GM23248 (cell line): ENCODE data around the gene STK17B. TPM values are rescaled to one million over a fixed set of nuclear protein-coding genes. Genes with fewer than 3 reads are reported as not detected.

Experiments used
- DNase-seq: peaks from one replicate; pipeline ENCODE4 v3.0.0-alpha.2; 2015
- H2AFZ ChIP-seq: fragments of 200-600 bp; sonication (generic); 2 replicates; pipeline ENCODE4 v1.6.1; 2016; ENCODE audit warnings: antibody characterized with exemption
- H3F3A ChIP-seq: fragments of 200-600 bp; sonication (generic); 2 replicates; pipeline ENCODE4 v1.6.1; 2016; ENCODE audit warnings: mild to moderate bottlenecking, antibody characterized with exemption, mixed run types; ENCODE audit not compliant: insufficient read depth
- H3K27ac ChIP-seq: fragments of 200-600 bp; sonication (generic); 2 replicates; pipeline ENCODE4 v1.5.1; 2016; ENCODE audit warnings: mild to moderate bottlenecking
- H3K27me3 ChIP-seq: fragments of 200-600 bp; sonication (generic); replicated peaks from 2 replicates; pipeline ENCODE4 v1.6.1; 2016; ENCODE audit warnings: mild to moderate bottlenecking; ENCODE audit not compliant: insufficient read depth
- H3K36me3 ChIP-seq: fragments of 200-600 bp; sonication (generic); 2 replicates; pipeline ENCODE4 v1.6.1; 2016; ENCODE audit warnings: low read depth, mild to moderate bottlenecking
- H3K4me1 ChIP-seq: fragments of 200-600 bp; sonication (generic); 2 replicates; pipeline ENCODE4 v1.6.1; 2016; ENCODE audit warnings: mild to moderate bottlenecking; ENCODE audit not compliant: insufficient read depth
- H3K4me2 ChIP-seq: fragments of 200-600 bp; sonication (generic); one replicate; pipeline ENCODE4 v1.6.1; 2016; ENCODE audit warnings: mild to moderate bottlenecking; ENCODE audit not compliant: unreplicated experiment
- H3K4me3 ChIP-seq: fragments of 200-600 bp; sonication (generic); 2 replicates; pipeline ENCODE4 v1.5.1; 2016; ENCODE audit warnings: mild to moderate bottlenecking
- H3K79me2 ChIP-seq: fragments of 200-600 bp; sonication (generic); 2 replicates; pipeline ENCODE4 v1.6.1; 2016; ENCODE audit warnings: mild to moderate bottlenecking; ENCODE audit not compliant: insufficient read depth
- H3K9ac ChIP-seq: fragments of 200-600 bp; sonication (generic); 2 replicates; pipeline ENCODE4 v1.6.1; 2016; ENCODE audit warnings: mild to moderate bottlenecking
- H3K9me2 ChIP-seq: fragments of 200-600 bp; sonication (generic); 2 replicates; pipeline ENCODE4 v1.6.1; 2016; ENCODE audit warnings: mixed run types, mild to moderate bottlenecking, moderate library complexity; ENCODE audit not compliant: insufficient read depth
- H3K9me3 ChIP-seq: fragments of 200-600 bp; sonication (generic); one replicate; pipeline ENCODE4 v1.6.1; 2017; ENCODE audit warnings: low read depth
- H4K20me1 ChIP-seq: fragments of 200-600 bp; sonication (generic); 2 replicates; pipeline ENCODE4 v1.6.0; 2016; ENCODE audit not compliant: insufficient read depth
- EZH2 ChIP-seq: fragments of 200-600 bp; sonication (generic); IDR thresholded peaks from 2 replicates; pipeline ENCODE4 v1.6.1; 2018; ENCODE audit warnings: antibody characterized with exemption, mild to moderate bottlenecking; ENCODE audit not compliant: insufficient read depth, poor library complexity, severe bottlenecking
- EZH2phosphoT487 ChIP-seq: fragments of 200-600 bp; sonication (generic); IDR thresholded peaks from 2 replicates; pipeline ENCODE4 v1.6.1; 2018; ENCODE audit warnings: antibody characterized with exemption, moderate library complexity, mild to moderate bottlenecking, low read depth; ENCODE audit not compliant: insufficient read depth
- WGBS, 2 experiments: methylation state at CpG; one replicate each; pipeline ENCODE4 v1.1.6; 2015 to 2017; ENCODE audit warnings: low lambda C conversion rate in 2 of 2, low coverage in 1 of 2; ENCODE audit errors: missing lambda C conversion rate in 2 of 2; 5-methylcytosine and 5-hydroxymethylcytosine counted together
- in situ Hi-C: fragments of 300-500 bp; cut with MboI; formaldehyde crosslinking; loops from 2 replicates; pipeline ENCODE4 v1.15.0; 2020
- polyA plus RNA-seq: library from polyadenylated mRNA; unstranded; fragments of >200 nt; fragmentation: Nextera tagmentation; extraction: Ambion mirVana; gene quantifications from 2 replicates; pipeline ENCODE4 v1.2.1, GENCODE V29; 2016
- total RNA-seq: library from RNA; depleted of rRNA; stranded (reverse); fragments of >200 nt; shearing (Covaris generic); gene quantifications from 2 replicates; pipeline ENCODE4 v1.2.3, GENCODE V29; 2014

STK17B gene
- total and polyA plus RNA-seq, 2 experiments from 2014 or later: 13.7 to 23.6 TPM

GRCh38 chr2:196206804-196207203 lies 35.4 kb upstream of the STK17B start:
- Histone ChIP-seq H2AFZ (no peak overlapping the region), H3K27me3 (no peaks in the 10 kb centered on the region), H3K4me2 (no peak overlapping the region), H3K4me1 (no peaks in the 10 kb centered on the region), H3K9ac (no peak overlapping the region), H3F3A (no peaks in the 10 kb centered on the region), H3K79me2 (no peaks in the 10 kb centered on the region), H3K4me3 (no peak overlapping the region), H3K9me3 (no peaks in the 10 kb centered on the region), H4K20me1 (no peaks in the 10 kb centered on the region), H3K9me2 (no peaks in the 10 kb centered on the region), H3K27ac (no peak overlapping the region), H3K36me3 (no peaks in the 10 kb centered on the region)
- no peak for TF ChIP-seq EZH2phosphoT487
- TF ChIP-seq EZH2: no peak
- in situ Hi-C loops: no loop called here
- 100% methylated on average over 1 of the region's 1 CpG for WGBS, 2 experiments
- no peak for DNase-seq

GRCh38 chr2:196205881-196206435 lies 34.6 kb upstream of the STK17B start:
- in situ Hi-C loops: no loop called here
- H3K36me3 ChIP-seq: no peaks in the 10 kb centered on the region
- no peaks in the 10 kb centered on the region for H3F3A ChIP-seq
- no peak overlapping the region for H3K4me2 ChIP-seq
- no peaks in the 10 kb centered on the region for H3K9me2 ChIP-seq
- H4K20me1 ChIP-seq: no peaks in the 10 kb centered on the region
- H3K4me1 ChIP-seq: no peaks in the 10 kb centered on the region
- H3K4me3 ChIP-seq: no peak overlapping the region
- no peak overlapping the region for H2AFZ ChIP-seq
- H3K79me2 ChIP-seq: no peaks in the 10 kb centered on the region
- H3K9me3 ChIP-seq: no peaks in the 10 kb centered on the region
- no peak overlapping the region for H3K27ac ChIP-seq
- no peak for TF ChIP-seq EZH2phosphoT487
- no peak for TF ChIP-seq EZH2
- DNase-seq: peak; percentile 22
- no peak overlapping the region for H3K9ac ChIP-seq
- H3K27me3 ChIP-seq: no peaks in the 10 kb centered on the region

GRCh38 chr2:196205011-196205766 lies 33.8 kb upstream of the STK17B start:
- H3F3A ChIP-seq: no peaks in the 10 kb centered on the region
- 97 to 99% methylated on average over 5 of the region's 5 CpGs for WGBS, 2 experiments
- TF ChIP-seq EZH2 (no peak), EZH2phosphoT487 (no peak)
- H2AFZ ChIP-seq: no peak overlapping the region
- H3K4me2 ChIP-seq: no peak overlapping the region
- no peaks in the 10 kb centered on the region for H3K9me2 ChIP-seq
- in situ Hi-C loops: no loop called here
- no peak overlapping the region for H3K4me3 ChIP-seq
- H3K27me3 ChIP-seq: no peaks in the 10 kb centered on the region
- no peaks in the 10 kb centered on the region for H3K79me2 ChIP-seq
- no peaks in the 10 kb centered on the region for H3K36me3 ChIP-seq
- H3K9ac ChIP-seq: no peak overlapping the region
- no peaks in the 10 kb centered on the region for H3K9me3 ChIP-seq
- no peak for DNase-seq
- H4K20me1 ChIP-seq: no peaks in the 10 kb centered on the region
- H3K4me1 ChIP-seq: no peaks in the 10 kb centered on the region
- H3K27ac ChIP-seq: no peak overlapping the region

GRCh38 chr2:196201229-196202009 lies 30.0 kb upstream of the STK17B start:
- H3K27ac ChIP-seq: no peak overlapping the region
- no peak overlapping the region for H3K9ac ChIP-seq
- H3F3A ChIP-seq: no peaks in the 10 kb centered on the region
- no peak overlapping the region for H3K4me3 ChIP-seq
- H3K79me2 ChIP-seq: no peaks in the 10 kb centered on the region
- no peak for DNase-seq
- H2AFZ ChIP-seq: no peak overlapping the region
- H3K4me1 ChIP-seq: no peaks in the 10 kb centered on the region
- no peaks in the 10 kb centered on the region for H3K9me3 ChIP-seq
- H3K4me2 ChIP-seq: no peak overlapping the region
- H3K36me3 ChIP-seq: no peaks in the 10 kb centered on the region
- 69 to 72% methylated on average over 5 of the region's 5 CpGs for WGBS, 2 experiments
- in situ Hi-C loops: no loop called here
- no peaks in the 10 kb centered on the region for H3K27me3 ChIP-seq
- TF ChIP-seq EZH2phosphoT487: no peak
- no peak for TF ChIP-seq EZH2
- no peaks in the 10 kb centered on the region for H3K9me2 ChIP-seq
- H4K20me1 ChIP-seq: no peaks in the 10 kb centered on the region
